GM19463 (cell line): ENCODE results near the gene MC5R.
"Not testable (repeated sequence)": the region's sequence is repeated elsewhere in the genome, so short reads cannot be mapped to it uniquely, and the experiment has no call there.

Experiments
- ATAC-seq: cut with Tn5 transposase; IDR thresholded peaks from one replicate; pipeline ENCODE4 v1.9.1; 2021; ENCODE audit warnings: mild to moderate bottlenecking, moderate library complexity; ENCODE audit not compliant: unreplicated experiment

Gene MC5R

DNA sequence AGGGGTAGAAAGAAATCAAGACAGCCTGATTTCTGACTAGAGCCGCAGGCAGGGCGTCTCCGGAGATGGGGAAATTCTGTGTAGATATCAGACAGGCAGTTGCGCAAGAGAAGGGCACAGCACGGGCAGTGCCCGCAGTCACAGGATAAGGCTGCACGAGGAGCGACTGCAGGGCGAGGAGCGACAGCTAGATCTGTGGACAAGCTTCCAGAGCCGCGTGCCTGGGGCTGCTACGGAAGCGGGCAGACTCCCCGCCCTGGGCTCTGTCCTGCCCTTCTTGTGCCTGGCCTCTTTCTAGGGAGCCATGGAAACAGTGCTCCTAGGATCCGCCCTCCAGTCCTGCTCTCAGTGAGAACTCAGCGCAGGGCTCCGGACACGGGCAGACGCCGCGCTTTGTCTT is 12.6 kb downstream of the MC5R start:
- ATAC-seq = no peak

DNA sequence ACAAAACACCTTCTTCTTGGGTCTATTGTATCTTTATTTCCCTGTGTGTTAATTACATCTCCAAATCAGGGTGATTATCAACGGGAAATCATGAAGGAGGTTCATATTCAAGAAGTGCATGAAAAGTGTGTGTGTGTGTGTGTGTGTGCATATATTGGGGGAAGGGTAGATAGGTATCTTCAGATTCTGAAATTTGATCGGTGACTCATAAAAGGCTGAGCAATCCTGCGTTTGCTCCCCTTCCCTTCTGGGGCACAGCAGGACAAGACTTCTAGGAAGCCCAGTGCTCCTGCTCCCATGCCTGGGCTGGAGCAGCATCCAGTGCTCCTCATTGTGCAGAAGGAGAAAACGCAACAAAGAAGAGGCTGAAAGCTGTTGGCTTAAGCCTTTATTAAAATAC is 25.8 kb downstream of the MC5R start:
- ATAC-seq = no peak

DNA sequence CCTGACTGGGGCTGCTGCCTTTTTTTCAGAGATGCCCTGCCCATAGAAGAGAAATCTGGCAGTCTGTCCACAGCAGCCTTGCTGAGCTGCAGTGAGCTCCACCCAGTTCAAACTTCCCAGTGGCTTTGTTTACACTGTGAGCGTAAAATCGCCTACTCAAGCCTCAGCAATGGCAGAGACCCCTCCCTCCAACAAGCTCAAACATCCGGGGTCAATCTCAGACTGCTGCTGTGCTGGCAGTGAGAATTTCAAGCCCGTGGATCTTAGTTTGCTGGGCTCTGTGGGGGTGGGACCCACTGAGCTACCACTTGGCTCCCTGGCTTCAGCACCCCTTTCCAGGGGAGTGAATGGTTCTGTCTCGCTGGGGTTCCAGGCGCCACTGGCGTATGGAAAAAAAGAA is 38.9 kb downstream of the MC5R start:
- ATAC-seq = not testable (repeated sequence)

DNA sequence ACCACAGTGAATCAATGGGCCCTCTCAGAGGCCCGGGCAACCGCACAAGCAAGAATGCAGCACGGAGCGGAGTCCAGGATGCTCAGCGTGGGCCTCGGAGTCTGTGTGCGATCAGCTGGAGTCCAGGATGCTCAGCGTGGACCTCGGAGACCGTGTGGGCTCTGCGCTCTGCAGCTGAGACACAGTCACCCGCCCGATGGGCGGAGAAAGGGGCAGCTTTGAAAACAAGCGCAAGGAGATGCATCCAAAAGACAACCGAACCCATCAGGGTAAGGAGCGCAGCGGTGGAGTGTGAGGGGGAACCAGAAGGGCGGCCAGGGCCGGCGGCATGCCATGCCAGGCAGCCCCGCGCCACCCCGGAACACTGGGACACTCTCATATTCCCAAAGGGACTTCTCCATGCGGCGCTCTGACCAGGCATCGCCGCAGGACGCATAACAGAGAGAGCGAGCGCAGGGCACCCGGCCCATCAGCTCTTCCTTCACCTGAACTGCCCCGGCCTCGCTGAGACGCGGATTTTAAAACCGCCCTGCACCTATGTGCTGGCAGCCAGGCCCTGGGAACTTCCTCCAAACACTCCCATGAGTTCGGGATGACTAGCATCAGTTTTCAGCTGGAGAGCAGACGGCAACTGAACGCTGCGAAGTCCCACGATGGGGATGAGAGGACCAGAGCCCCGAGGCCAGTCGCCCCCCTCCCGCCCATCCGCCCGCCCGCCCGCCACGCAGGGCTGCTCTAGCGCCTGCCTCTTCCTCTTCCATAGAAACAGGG is 44.7 kb downstream of the MC5R start:
- ATAC-seq = no peak

DNA sequence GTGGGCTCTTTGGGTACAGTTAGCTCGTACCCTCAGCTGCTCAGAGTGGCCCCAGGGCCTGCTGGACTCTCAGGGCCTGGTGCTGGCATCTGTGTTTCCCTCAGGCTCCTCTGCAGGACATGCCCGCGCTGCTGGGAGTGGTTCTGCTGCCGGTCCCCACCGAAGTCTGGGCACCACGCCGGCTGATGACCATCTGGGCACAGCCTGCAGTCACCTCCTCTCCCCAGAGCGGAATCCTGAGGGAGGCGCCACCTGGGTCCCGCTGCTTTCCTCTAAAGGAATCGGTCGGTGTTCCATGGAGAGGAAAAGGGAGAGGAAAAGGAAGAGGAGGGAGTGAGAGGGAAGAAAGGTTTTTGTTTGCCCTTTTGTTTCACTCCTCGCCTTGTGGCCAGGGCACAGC is 47.8 kb downstream of the MC5R start:
- ATAC-seq = no peak

DNA sequence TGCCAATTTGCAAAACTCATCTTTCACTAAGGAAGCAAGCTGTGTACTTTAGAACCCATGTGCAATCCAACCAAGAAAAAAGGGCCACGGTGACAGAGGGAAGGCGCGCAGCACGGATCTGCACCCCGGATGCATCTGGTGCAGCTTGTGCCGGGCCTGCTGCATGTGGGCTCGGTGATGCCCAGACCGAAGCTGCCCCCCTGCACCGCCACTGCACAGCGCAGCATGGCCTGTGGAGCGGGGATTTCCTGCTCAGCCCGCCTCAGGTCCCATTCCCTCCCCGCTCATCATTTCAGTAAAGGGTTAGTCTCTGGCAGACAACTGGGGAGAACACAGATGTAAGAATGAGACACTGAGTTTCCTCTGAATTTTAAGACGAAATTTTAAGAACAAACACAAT is 48.4 kb downstream of the MC5R start:
- ATAC-seq = no peak

DNA sequence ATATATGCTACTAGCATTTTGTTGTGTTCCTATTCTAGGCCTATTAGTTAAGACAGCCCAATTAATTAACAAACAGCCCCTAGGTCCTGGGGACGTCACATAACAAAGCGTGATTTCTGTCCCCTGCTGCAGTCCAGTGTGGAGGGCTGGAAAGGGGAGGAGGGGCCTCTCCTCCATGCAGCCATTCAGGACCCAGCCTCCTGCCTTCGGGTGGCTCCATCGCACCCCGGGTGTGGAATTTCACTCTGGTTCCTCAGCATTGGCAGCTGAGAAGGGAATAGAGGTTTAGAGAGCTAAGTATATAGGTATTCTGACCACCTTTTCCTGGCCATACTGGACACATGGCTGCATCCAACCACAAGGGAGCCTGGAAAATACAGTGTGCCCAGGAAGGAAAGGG is 49.0 kb downstream of the MC5R start:
- no peak for ATAC-seq

DNA sequence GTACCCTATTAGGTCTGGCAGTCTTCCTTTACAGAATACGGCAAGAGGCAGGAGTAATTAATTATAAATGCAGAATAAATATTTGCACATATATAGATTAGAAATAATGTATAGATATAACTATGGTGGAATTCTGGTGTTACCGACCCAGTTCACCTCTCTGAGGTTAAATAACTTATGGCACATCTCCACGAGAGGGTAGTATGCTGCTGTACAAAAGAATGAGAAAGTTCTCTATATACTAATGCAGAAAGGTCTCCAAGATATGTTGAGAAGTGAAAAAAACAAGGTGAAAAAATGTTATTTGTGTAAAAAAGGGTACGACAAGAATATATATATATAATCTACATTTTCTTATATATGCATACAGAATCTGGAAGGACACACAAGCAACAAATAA is 50.6 kb downstream of the MC5R start:
- ATAC-seq = no peak
